ENCODE data around the gene PLCH1.

PLCH1 gene

GRCh38 chr3:155676252-155676981, 68.5 kb downstream of the PLCH1 start:
- DNase-seq: no peak

- DNase-seq: no peak
Measured at GRCh38 chr3:155675094-155675493, 69.8 kb downstream of the PLCH1 start.

GRCh38 chr3:155673421-155673820, 71.5 kb downstream of the PLCH1 start:
- DNase-seq: no peak

- no peak for DNase-seq
Measured at GRCh38 chr3:155670335-155670734, 74.5 kb downstream of the PLCH1 start.

GRCh38 chr3:155667988-155668387, 76.9 kb downstream of the PLCH1 start:
- no peak for DNase-seq

- DNase-seq: no peak
Measured at GRCh38 chr3:155664925-155665695, 79.8 kb downstream of the PLCH1 start.

- no peak for DNase-seq
Measured at GRCh38 chr3:155663467-155664212, 81.2 kb downstream of the PLCH1 start.

- no peak for DNase-seq
Measured at GRCh38 chr3:155661760-155662159, 83.1 kb downstream of the PLCH1 start.

- DNase-seq: no peak
Measured at GRCh38 chr3:155661042-155661441, 83.8 kb downstream of the PLCH1 start.

- no peak for DNase-seq
Measured at GRCh38 chr3:155658671-155659261, 86.1 kb downstream of the PLCH1 start.

- DNase-seq: no peak
Measured at GRCh38 chr3:155658006-155658405, 86.9 kb downstream of the PLCH1 start.

GRCh38 chr3:155657161-155657560, 87.7 kb downstream of the PLCH1 start:
- DNase-seq: no peak

- no peak for DNase-seq
Measured at GRCh38 chr3:155656466-155656865, 88.4 kb downstream of the PLCH1 start.

- DNase-seq: no peak
Measured at GRCh38 chr3:155651489-155652218, 93.2 kb downstream of the PLCH1 start.

- no peak for DNase-seq
Measured at GRCh38 chr3:155648013-155648591, 96.8 kb downstream of the PLCH1 start.

GRCh38 chr3:155647206-155647605, 97.7 kb downstream of the PLCH1 start:
- DNase-seq: no peak

GRCh38 chr3:155646669-155647068, 98.2 kb downstream of the PLCH1 start:
- no peak for DNase-seq

- no peak for DNase-seq
Measured at GRCh38 chr3:155646128-155646527, 98.7 kb downstream of the PLCH1 start.

GRCh38 chr3:155643581-155644165, 101.2 kb downstream of the PLCH1 start:
- no peak for DNase-seq

- no peak for DNase-seq
Measured at GRCh38 chr3:155641956-155642355, 102.9 kb downstream of the PLCH1 start.

- no peak for DNase-seq
Measured at GRCh38 chr3:155640098-155640497, 104.8 kb downstream of the PLCH1 start.

All from CD4-positive, alpha-beta T cell treated with Interleukin-15 for 1 hour (primary cell).